K562 (cell line): ENCODE results near the gene FADS1. TPM values are rescaled to one million over a fixed set of nuclear protein-coding genes. Genes with fewer than 3 reads are reported as not detected.

Experiments
- ATAC-seq: fragments of 200-7000 bp; cut with Tn5 transposase; 3 replicates; pipeline ENCODE4 v1.9.1; 2020; ENCODE audit warnings: moderate library complexity
- BruUV-seq: library from RNA; stranded (reverse); fragments of 400-500 nt; replicated peaks from 2 replicates; lab custom pipeline; 2021; lab: Mats Ljungman, UMichigan
- CTCF ChIA-PET: fragments of 300-600 bp; formaldehyde crosslinking; extraction: SDS; loops from one replicate; lab custom pipeline; 2021; ENCODE audit warnings: low intra/inter-chr PET ratio; lab: Yijun Ruan, JAX
- POLR2A ChIA-PET: fragments of 300-600, 350-650 bp; sonication (Branson Sonifier 250); formaldehyde crosslinking; extraction: SDS; loops from one replicate; lab custom pipeline; 2021; ENCODE audit warnings: antibody characterized with exemption, inconsistent platforms; lab: Yijun Ruan, JAX
- DNase-seq, 4 experiments: peaks; one replicate each; pipeline versions ENCODE4 v3.0.0 to v3.0.0-alpha.2; 2011 to 2018; ENCODE audit warnings: low spot score in 3 of 4, mixed read lengths in 3 of 4; ENCODE audit errors: extremely low read depth in 1 of 4
- FAIRE-seq: peaks from 2 replicates; lab custom pipeline; 2011; peaks lifted over from hg19 to GRCh38; lab: Jason Lieb, UNC
- H2AFZ ChIP-seq: 2 replicates; pipeline ENCODE4 v1.6.0; 2011; ENCODE audit warnings: low read depth, low read length, control low read depth, inconsistent platforms
- H3K27ac ChIP-seq: fragments of 200-600 bp; 3 replicates; pipeline ENCODE4 v1.8.0; 2011; ENCODE audit warnings: low read depth, mild to moderate bottlenecking, control low read depth, inconsistent platforms, low read length, moderate library complexity, mixed read lengths; ENCODE audit errors: extremely low read depth
- H3K27me3 ChIP-seq, 2 experiments: fragments of 300-600 bp in 1 of 2; 2 replicates in 1 of 2; 3 replicates in 1 of 2; pipeline versions ENCODE4 v1.6.0 to v1.8.0; 2011; ENCODE audit warnings: inconsistent platforms in 2 of 2, low read length in 2 of 2, mild to moderate bottlenecking in 1 of 2, mixed read lengths in 1 of 2, moderate library complexity in 1 of 2; ENCODE audit not compliant: control insufficient read depth in 2 of 2, insufficient read depth in 2 of 2
- H3K36me3 ChIP-seq: fragments of 300-600 bp; 3 replicates; pipeline ENCODE4 v1.8.0; 2011; ENCODE audit warnings: mild to moderate bottlenecking, low read length, inconsistent platforms; ENCODE audit not compliant: control insufficient read depth, insufficient read depth
- H3K4me1 ChIP-seq, 2 experiments: fragments of 200-600 bp in 1 of 2; replicated peaks in 1 of 2; 2 replicates in 1 of 2; 3 replicates in 1 of 2; pipeline versions ENCODE4 v1.5.1 to v1.8.0; 2011; ENCODE audit warnings: inconsistent platforms in 2 of 2, low read length in 2 of 2, mild to moderate bottlenecking in 1 of 2, mixed read lengths in 1 of 2, moderate library complexity in 1 of 2; ENCODE audit not compliant: control insufficient read depth in 2 of 2, insufficient read depth in 2 of 2
- H3K4me2 ChIP-seq: 2 replicates; pipeline ENCODE4 v1.6.1; 2011; ENCODE audit warnings: low read length, control low read depth, inconsistent platforms, mixed read lengths; ENCODE audit not compliant: insufficient read depth
- H3K4me3 ChIP-seq: fragments of 200-600 bp; sonication (generic), shearing (Covaris generic); 2 replicates; pipeline ENCODE4 v1.5.1; 2016; ENCODE audit warnings: control low read depth, inconsistent platforms
- H3K79me2 ChIP-seq: fragments of 200-600 bp; 3 replicates; pipeline ENCODE4 v1.8.0; 2011; ENCODE audit warnings: low read length, inconsistent platforms; ENCODE audit not compliant: control insufficient read depth, insufficient read depth
- H3K9ac ChIP-seq, 2 experiments: 2 replicates each; pipeline versions ENCODE4 v1.6.0 to v1.6.1; 2011; ENCODE audit warnings: low read depth in 2 of 2, low read length in 2 of 2, control low read depth in 1 of 2, inconsistent platforms in 1 of 2, mild to moderate bottlenecking in 1 of 2, mixed read lengths in 1 of 2; ENCODE audit not compliant: insufficient read depth in 1 of 2
- H3K9me1 ChIP-seq: one replicate; pipeline ENCODE4 v1.6.0; 2011; ENCODE audit warnings: inconsistent platforms, mild to moderate bottlenecking, low read length, moderate library complexity; ENCODE audit not compliant: control insufficient read depth, insufficient read depth
- H3K9me3 ChIP-seq: replicated peaks from 2 replicates; pipeline ENCODE4 v1.5.1; 2011; ENCODE audit warnings: low read depth, low read length, inconsistent platforms; ENCODE audit not compliant: control insufficient read depth, insufficient read depth
- H4K20me1 ChIP-seq: replicated peaks from 2 replicates; pipeline ENCODE4 v1.6.1; 2011; ENCODE audit warnings: low read length, inconsistent platforms, mixed read lengths; ENCODE audit not compliant: control insufficient read depth, insufficient read depth
- GABPA ChIP-seq: fragments of 200-800 bp; sonication (Bioruptor generic); conservative IDR thresholded peaks from 2 replicates; pipeline ENCODE4 v1.6.1; 2016; ENCODE audit warnings: low read depth, missing genetic modification characterization, missing compliant biosample characterization
- KAT7 ChIP-seq: sonication (generic); formaldehyde crosslinking; IDR thresholded peaks from 2 replicates; pipeline ENCODE4 v1.8.0; 2022; ENCODE audit warnings: missing genetic modification reagents, mild to moderate bottlenecking, borderline replicate concordance
- NCOA2 ChIP-seq, 2 experiments: fragments of 450-650 bp; IDR thresholded peaks; 2 replicates each; pipeline ENCODE4 v1.6.1; 2018; ENCODE audit warnings: mild to moderate bottlenecking in 2 of 2, moderate library complexity in 1 of 2; ENCODE audit not compliant: partially characterized antibody in 2 of 2
- STAG1 ChIP-seq: sonication (generic); formaldehyde crosslinking; IDR thresholded peaks from 2 replicates; pipeline ENCODE4 v1.5.0; 2020; ENCODE audit warnings: missing genetic modification reagents, borderline replicate concordance
- ZSCAN32 ChIP-seq: fragments of 450-650 bp; formaldehyde crosslinking; IDR thresholded peaks from 2 replicates; pipeline ENCODE4 v1.4.0; 2020; ENCODE audit warnings: mild to moderate bottlenecking, moderate library complexity
- WGBS: fragments of 100-300 bp; shearing (Covaris generic); methylation state at CpG from one replicate; pipeline ENCODE4 v1.1.6; 2016; ENCODE audit warnings: low coverage, mixed read lengths; ENCODE audit not compliant: insufficient coverage; ENCODE audit errors: missing lambda C conversion rate; 5-methylcytosine and 5-hydroxymethylcytosine counted together
- in situ Hi-C: fragments of 300-500 bp; cut with MboI; formaldehyde crosslinking; loops from 4 replicates; pipeline ENCODE4 v1.15.0; 2018; ENCODE audit warnings: inconsistent platforms, mixed read lengths
- intact Hi-C: fragments of 100-400 bp; cut with micrococcal nuclease; formaldehyde crosslinking; loops from 2 replicates; pipeline ENCODE4 v1.14.2; 2022
- polyA plus RNA-seq, 8 experiments: library from polyadenylated mRNA; depleted of rRNA in 4 of 8; stranded (reverse) in 5 of 8; unstranded in 3 of 8; fragments of >200 nt; fragmentation: Nextera tagmentation in 2 of 8; fragmentation: Illumina TruSeq in 1 of 8; extraction: Ambion mirVana in 2 of 8; extraction: Trizol in 1 of 8; gene quantifications; 2 replicates each; pipeline versions ENCODE4 v1.2.1 to v1.2.3, GENCODE V29; 2011 to 2014; ENCODE audit warnings: inconsistent platforms in 1 of 8, missing spikeins in 1 of 8
- total RNA-seq, 7 experiments: library from RNA; depleted of rRNA in 6 of 7; stranded (reverse); fragments of >200 nt in 6 of 7; fragmentation: Illumina TruSeq in 2 of 7; extraction: Trizol in 2 of 7; gene quantifications; 2 replicates each; pipeline versions ENCODE4 v1.2.1 to v1.2.3, GENCODE V29; 2011 to 2021; ENCODE audit warnings: low replicate concordance in 1 of 7

Gene FADS1
- total and polyA plus RNA-seq, 9 of the 15 experiments (the other 6 are each of a cell fraction or from before 2014, with no cell fraction given), result 110 to 864 (median 364) TPM

DNA sequence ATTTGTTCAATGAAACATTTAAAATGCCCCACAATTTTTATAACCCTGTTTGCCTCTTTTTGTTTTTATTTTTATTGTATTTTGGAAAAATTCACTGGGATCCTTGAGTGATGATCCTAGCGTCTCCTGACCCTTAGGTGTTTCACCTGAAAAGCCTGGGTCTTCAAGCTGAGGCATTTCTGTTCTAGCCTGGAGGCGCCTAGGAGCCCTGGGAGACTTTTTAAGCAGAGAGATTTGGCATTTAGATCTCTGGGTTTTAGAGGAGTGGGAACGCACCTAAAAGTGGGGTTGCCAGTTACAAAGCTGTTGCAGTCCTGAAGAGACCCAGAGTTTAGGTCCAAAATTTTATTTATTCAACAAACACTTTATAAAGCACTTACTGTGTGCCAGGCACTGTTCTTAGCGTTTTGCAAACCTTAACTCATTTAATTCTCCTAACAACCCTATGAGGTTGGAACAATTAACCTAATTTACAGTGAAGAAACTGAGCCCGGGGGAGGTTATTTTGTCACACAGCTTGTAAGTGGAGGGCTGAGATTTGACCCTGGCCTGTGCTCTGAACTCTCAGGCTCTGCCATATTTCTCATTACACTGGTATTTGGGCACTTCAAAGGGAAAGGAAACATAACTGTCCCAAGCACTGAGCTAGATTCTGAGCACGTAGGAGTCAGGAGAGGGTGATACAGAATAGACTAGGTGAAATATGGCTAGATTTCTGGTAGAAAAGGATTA lies 834 bp upstream of the FADS1 start (continued):
- 0 out of 2 replicates have a peak, but pooled peaks have one; percentile 0 for TF ChIP-seq KAT7 (CRISPR knock-in tag)
- no peak for TF ChIP-seq NCOA2 (IDR thresholded peaks at IDR 0.05; ENCODE audit: partially characterized antibody in 2 of 2)

- in situ Hi-C loops (no loop called here), intact Hi-C loops (loop anchor here (1.0 to 2.0 kb wide), 2 partner anchors 55 to 155 kb away; no protein-coding TSS in a partner anchor)
- peaks cover 41% of the 10 kb centered on the region for H3K36me3 ChIP-seq
- peak; percentile 70 to 84 (median 74) for DNase-seq
- peak overlapping the region; percentile 36 for H2AFZ ChIP-seq
- ChIA-PET CTCF (no interaction called here), POLR2A (interaction anchor here (0.5 to 6.8 kb wide), 18 partner anchors 9 to 314 kb away, joined by 3 to 97 read pairs (median 4); partner anchors contain the start of genes FEN1 and TMEM258)
- peak overlapping the region; percentile 98 to 99 for H3K9ac ChIP-seq
- BruUV-seq, result TSS peak; percentile 64
- FAIRE-seq, result no peak
- ATAC-seq, result peak; percentile 63
- peaks cover 37 to 49% of the 10 kb centered on the region in 2 experiments; a peak in 4 of 5 replicates for H3K4me1 ChIP-seq
- peak overlapping the region; percentile 98 for H3K27ac ChIP-seq
- peaks cover 66% of the 10 kb centered on the region for H3K79me2 ChIP-seq
- peak overlapping the region; percentile 64 for H3K4me3 ChIP-seq
- WGBS, result under 1% methylated on average over 64 of the region's 69 CpGs
- H4K20me1 ChIP-seq, result no peaks in the 10 kb centered on the region
- H3K4me2 ChIP-seq, result peak overlapping the region; percentile 97
- no peaks in the 10 kb centered on the region; a peak in 1 of 5 replicates for H3K27me3 ChIP-seq
- H3K9me1 ChIP-seq, result no peaks in the 10 kb centered on the region
- H3K9me3 ChIP-seq, result no peaks in the 10 kb centered on the region
- TF ChIP-seq STAG1 (CRISPR knock-in tag) (peak; percentile 53; the same call in 1 of the 2 replicates), GABPA (tag) (0 out of 2 replicates have a peak, but pooled peaks have one; percentile 5), ZSCAN32 (peak; percentile 39; the same call in 1 of the 2 replicates)
Observed at GRCh38 chr11:61815790-61816735, 740 bp downstream of the FADS1 start.
